GM19193 (cell line): Measurements from ENCODE around the gene LAGE3.

ENCODE experiments used
- POLR2A ChIP-seq: IDR thresholded peaks from 4 replicates; pipeline ENCODE4 v1.6.1; 2011; ENCODE audit not compliant: insufficient read depth, insufficient read length; ENCODE audit errors: extremely low read depth

The LAGE3 gene

GRCh38 chrX:154507673-154508383 is 28.7 kb upstream of the LAGE3 start:
- no peak for TF ChIP-seq POLR2A

DNA sequence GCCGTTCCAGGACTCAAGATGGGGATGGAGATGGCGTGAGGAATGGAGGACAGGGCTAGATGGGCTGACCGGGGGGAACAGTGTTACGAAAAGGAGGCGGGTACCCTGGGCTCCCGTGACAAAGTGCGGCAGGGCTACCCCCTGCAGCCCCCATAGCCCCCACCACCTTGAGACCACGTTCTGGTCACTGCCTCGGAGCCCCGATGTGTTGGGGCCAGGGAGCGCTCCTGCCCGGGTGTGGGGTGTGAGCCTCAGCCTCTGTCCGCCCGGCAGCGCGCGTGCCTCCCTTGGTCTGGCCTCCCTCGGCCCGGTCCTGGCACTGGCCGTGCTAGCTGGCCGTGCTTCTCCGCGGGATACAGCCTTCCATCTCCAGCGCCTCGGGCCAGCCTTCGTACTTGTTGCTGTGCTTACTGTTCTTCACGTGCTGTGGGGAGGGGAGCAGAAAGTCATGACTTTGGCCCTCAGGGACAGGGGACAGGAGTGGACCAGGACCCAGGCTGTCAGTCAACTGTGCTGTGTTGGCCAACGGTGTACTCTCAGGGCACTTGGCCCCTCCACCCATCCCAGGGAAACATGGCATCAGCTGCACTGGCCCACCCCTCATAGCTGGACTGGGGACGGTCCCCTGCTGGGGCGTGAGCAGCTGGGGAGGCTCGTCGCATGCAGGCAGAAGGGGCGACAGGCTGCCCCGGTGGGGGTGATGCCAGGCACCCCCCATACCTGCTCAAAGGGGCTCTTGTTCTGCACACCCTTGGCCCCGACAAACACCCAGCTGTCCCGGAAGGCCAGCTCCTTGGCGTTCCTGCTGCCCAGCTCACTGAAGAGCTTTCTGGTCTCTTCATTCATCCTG is 27.6 kb upstream of the LAGE3 start:
- TF ChIP-seq POLR2A = no peak

DNA sequence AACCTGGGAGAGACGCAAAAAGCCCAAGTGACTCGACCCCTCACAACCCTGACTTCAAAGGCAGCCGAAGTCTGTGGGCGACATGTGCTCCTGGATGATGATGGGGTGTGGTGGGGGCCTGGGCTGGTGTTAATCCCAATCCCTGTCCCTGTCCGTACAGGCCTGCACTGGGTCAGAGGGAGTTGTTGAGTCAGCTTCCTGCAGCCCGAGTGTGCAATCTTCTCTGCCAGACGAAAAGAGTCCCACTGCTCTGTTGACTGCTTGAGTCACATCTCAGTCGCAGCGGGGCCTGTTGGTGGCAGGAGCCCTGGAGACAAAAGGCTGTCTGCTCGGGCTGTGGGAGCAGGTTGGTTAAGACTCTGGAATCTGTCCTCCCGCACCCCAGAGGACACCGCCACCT is 26.7 kb upstream of the LAGE3 start:
- no peak for TF ChIP-seq POLR2A

- TF ChIP-seq POLR2A = no peak
Measured at GRCh38 chrX:154502989-154503388, 23.9 kb upstream of the LAGE3 start.

DNA sequence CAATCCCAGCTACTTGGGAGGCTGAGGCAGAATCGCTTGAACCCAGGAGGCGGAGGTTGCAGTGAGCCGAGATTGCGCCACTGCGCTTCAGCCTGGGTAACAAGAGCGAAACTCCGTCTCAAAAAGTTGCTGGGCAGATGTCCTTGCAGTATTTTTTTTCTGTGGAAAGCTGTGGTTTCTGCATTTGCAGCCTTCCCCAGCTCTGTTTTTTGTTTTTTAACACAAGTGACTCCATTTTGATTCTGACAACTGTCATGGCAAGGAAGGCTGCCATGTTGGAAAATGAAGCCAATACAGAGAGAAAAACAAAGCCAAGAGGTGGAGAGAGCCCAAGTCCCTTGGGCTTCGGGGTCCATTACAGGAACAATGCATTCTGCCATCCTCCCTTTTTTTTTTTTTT is 23.0 kb upstream of the LAGE3 start:
- no peak for TF ChIP-seq POLR2A

DNA sequence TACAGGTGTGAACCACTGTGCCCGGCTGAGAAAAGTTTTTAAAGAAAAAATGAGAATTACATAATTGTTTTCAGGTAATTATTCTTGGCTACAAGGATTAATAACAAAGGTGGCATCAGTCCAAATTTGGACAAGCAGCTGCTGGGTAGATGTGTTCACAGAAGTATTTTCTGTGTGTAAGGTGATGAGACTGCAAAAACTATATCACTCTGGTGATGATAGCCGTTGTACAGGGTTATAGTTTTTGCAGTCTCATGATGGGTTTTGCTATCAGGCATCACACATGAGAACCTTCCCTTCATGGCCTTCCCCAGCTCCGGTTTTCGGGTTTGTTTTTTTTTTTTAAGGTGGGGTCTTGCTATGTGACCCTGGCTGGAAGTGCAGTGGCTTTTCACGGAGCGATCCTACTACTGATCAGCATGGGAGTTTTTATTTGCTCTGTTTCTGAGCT is 16.4 kb upstream of the LAGE3 start:
- no peak for TF ChIP-seq POLR2A

GRCh38 chrX:154494715-154495114 is 15.6 kb upstream of the LAGE3 start:
- TF ChIP-seq POLR2A = no peak

DNA sequence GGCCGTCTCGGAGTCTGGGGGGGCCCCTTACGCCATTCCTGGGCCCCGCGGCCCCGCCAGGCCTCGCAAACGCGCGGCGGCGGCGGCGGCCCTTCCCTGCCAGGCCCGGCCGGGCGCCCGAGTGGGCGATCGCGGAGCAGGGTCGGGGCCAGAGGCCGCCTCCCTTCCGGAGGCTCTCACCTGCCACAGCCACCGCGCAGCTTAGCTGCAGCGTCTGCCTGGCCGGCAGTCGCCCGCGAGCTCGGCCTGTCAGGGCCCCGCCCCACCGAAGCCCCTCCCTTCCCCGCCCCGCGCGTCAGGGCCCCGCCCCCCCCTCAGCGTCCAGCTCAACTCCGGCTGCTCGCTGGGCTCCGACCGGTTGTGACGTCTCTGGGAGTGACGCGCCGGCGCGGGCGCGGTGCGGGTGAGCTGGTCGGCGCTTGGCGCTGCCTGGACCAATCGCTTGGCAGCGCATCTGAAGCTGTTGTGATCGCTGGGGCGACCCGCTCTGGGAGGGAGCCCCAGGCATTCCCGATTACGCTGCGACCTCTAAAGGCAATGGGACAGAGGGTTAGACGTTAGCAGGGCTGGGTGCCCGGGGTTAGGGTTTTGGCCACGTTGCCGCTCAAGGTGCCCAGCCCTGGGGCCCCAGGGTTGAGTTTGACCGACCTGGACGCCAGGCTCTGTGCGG is 11.5 kb upstream of the LAGE3 start, which contains the start of gene SLC10A3:
Gene SLC10A3, minus strand, starts transcription at position 216 of the 670 bp plus-strand sequence. CDS start 1,689 bp downstream, outside the sequence.
- TF ChIP-seq POLR2A = peak; percentile 94

DNA sequence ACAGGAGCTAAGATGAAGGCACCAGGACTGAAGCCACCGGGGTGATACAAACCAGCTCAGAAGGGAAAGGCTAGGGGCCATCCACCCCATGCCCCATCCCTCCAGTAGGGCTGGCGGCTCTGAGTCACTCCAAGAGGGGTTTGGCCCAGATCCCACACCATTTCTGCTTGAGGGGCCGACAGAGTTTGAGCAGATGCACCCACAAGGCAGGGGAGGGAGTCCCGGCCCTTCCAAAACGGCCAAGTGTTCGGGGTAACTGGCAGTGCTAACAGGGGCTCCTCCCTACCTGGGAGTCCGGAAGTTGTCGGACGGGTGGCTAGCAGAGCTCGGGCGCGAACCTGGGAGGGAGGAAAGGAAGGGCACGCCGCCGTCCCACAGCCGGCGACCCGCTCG is 10.9 kb upstream of the LAGE3 start:
- TF ChIP-seq POLR2A = no peak

DNA sequence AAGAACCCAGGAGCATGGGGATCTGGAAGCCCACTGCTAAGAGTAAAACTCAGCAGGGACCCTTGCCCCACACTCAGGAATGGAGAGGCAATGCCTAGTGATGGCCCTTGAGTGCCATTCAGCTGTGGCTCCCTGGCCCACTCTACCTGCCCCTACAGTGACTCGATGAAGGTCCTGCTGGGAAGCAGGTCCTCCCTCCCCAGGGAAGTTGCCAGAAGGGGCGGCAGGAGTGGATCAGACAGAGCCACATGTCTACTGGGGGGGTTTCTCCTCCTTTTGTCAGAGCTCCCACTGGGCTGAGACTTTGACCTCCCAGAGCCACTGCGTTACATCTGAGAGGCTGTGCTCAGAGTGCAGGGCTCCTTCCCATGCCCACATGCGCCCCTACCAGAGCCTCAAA is 10.1 kb upstream of the LAGE3 start:
- no peak for TF ChIP-seq POLR2A

DNA sequence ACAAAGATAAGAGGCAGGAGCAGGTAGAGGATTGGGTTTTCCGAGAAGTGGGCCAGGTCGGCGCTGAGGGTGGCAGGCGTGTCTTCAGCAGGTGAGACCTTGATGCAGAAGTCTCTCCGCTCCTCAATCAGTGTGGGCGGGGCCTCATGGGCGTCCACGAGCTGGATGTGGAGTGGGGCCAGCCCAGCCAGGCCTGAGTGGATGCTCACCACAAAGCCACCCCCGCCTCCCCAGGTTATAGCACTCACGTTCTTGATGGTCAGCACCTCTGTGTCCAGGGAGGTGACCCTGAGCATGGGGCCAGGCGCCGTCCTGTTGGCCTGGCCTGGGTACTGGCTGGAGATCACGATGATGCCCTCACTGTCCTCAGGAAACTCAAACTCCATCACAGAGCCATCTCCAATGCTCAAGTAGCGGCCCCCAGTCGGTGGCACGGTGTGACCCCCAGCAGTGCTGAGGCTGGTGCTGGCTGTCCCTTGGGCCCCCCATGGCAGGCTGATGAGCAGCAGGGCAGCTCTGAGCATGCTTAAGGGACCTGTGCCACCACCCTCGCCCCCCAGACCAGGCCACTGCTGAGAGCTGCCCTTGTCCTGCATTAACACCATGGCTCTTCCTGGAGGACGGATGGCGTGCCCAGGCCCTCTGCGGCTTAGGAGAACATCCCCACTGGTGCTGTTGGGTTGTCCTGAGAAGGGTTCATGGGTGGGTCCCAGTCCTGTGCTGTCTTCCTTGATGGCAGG is 9.4 kb upstream of the LAGE3 start:
- TF ChIP-seq POLR2A = no peak

DNA sequence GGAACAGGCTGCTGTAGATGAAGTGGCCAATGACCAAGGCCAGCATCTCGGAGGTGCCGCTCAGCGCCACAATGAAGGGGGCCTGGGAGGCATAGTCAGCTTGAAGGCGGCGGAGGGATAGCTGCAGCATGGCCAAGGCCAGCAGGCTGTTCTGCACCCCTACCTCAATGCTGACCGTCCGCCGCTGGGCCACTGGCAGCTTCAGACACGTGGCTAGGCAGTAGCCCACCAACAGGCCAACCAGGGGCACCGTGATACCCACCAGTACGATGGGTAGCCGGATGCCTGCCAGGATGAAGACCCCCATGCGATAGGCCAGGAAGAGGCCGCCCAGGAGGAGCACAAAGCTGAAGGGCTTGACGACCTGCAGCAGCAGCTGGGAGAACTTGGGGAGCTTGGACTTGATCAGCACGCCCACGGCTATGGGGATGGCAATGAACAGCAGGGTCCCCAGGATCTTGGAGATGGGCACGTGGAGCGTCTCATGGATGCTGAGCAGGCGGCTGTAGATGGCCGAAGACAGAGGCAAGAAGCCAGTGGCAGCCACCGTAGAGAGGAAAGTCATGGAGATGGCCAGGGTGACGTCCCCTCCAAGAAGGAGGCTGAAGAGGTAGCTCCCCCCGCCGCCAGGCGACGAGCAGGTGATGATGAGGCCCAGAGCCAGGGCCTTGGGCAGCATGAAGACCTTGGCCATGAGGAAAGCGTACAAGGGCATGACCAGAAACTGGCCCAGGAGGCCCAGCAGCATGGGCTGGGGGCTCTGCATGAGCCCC is 8.6 kb upstream of the LAGE3 start:
- no peak for TF ChIP-seq POLR2A

DNA sequence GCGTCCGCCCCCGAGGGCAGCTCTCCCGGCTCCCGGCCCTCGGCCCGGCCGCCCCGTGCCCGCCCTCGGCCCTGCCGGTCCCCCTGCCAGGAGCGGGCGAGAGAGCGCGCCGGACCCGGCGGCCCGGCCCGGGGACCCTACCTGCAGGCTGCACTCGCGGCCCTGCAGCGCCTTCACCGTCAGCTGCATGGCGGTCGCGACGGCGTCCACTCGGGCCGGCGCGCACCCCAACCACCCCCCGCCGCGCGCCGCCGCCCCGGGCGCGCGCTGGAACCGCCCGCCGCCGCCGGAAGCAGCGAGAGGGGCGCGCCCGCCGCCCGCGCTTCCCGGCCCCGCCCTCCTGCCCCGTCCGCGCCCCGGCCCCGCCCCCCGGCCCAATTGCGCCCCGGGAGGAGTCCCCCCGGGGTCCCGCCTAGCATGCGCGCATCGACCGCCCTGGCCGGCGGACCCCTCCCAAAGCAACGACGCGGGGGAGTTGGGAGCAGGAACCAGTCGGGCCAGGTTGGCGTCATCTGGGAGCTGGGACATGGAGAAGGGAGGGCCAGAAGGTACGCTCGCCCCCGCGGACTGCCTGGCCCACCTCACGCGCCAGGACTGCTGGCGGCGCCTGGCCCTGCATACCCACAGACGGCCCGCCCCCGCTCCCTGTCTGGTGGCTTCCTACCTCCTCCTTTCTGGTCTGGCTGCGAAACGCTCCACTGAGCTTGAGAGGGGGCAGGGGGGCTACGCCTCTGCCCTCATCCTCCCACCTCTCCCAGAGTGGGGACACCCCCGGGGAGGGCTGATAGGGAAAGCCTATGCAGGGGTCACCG is 7.5 kb upstream of the LAGE3 start, which contains the start of gene UBL4A:
Gene UBL4A, minus strand, starts transcription at position 220 of the 812 bp plus-strand sequence. Its CDS starts 31 bp downstream, at position 189.
- peak; percentile 38 for TF ChIP-seq POLR2A
